ENCODE results near the gene SETDB2.

Gene SETDB2

DNA sequence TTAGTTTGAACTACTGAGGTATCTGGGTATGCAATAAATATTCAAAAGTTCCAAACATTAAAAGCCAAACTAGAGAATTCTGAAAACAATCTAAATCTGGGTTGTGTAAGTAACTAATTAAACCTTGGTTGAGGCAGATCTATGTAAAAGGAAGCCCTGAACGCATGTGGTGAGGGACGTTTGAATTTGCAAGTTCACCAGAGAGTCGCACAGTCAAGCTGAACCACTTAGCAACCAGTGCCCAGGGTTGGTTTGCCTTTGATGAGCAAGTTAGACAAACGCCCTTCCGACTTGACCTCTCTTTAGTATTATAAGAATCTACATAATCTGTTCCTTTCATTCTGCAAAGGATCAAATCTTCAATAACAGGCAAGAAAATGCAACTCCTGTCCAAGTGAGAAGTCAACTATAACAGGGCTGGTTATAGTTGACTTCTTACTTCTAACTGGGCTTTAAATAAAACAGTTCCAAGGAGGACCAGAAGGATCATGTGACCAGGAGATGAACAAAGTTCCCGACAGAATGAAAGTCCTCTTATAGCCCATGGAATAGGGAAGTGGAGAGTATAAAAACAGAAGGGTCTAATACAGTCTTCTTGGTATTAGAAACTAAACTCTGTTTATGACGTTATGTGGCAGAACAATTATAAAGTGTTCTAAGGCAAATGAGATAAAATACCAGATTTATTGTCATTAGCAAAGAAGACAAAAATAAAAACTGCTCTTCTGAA is 92.2 kb downstream of the SETDB2 start:
- no peak for DNase-seq

DNA sequence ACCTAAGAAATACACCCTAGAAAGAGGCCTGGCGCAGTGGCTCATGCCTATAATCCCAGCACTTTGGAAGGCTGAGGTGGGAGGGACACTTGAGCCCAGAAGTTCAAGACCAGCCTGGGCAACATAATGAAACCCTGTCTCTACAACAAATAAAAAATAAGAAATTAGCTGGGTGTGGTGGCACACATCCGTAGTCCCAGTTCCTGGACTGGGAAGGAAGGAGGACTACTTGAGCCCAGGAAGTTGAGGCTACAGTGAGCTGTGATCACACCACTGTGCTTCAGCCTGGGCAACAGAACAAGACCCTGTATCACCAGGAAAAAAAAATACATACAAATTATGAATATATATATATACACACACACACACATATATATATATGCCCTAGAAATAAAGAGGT is 94.3 kb downstream of the SETDB2 start:
- no peak for DNase-seq

DNA sequence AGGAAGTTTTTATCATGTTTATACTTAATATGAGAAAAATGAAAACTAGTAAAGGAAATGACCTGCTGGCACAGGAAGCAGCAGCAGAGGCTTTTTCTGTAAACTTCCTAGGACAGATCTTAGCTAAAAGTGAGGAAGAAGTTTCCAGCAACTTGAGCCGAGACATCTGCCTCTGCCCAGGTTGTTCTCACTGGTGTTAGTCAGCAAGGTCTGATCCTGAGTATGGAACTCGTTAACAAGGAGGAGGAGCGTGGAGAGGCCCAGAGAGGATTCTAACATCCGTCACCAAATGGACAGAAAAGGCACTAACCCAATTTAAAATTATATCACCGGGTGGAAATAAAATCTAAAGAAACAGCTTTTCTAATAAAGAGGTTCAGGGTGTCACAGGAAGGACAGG is 95.2 kb downstream of the SETDB2 start:
- no peak for DNase-seq

- DNase-seq = no peak
These were observed 95.7 kb downstream of the SETDB2 start for GRCh38 chr13:49539746-49540145.

DNA sequence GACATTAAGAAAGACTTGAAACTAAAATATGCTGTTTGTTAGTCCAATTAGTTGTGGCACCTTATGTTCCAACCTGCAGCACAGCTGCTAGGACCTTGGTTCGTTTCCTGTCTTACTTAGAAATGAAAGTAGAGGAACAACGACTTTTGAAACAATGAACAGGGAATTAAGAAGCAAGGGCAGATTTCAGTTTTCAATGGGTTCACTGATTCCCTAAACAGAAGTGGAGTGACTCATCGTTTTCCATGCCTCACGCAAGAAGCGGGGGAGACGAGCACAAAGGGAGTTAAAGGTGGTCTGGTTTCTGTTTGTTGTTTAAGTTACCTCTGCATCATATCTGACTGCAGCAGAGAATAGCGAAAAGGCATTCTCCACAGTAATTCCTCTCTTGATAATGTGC is 96.5 kb downstream of the SETDB2 start:
- peak; percentile 43 for DNase-seq

- no peak for DNase-seq
These were observed 99.6 kb downstream of the SETDB2 start for GRCh38 chr13:49543656-49544055.

Data from RPMI8226 (cell line).